ENCODE measurements around the gene MCEE.
"Not testable (repeated sequence)": the region's sequence is repeated elsewhere in the genome, so short reads cannot be mapped to it uniquely, and the experiment has no call there.

The MCEE gene

GRCh38 chr2:71130152-71130904 lies at the start of gene MCEE, which contains the start of gene MPHOSPH10:
TSS of gene MCEE (minus strand) at chr2:71130229. CDS start at chr2:71130219, 10 bp downstream.
TSS of gene MPHOSPH10 (plus strand) at chr2:71130634. CDS start at chr2:71130666, 32 bp downstream.
- DNase-seq: peak; percentile 49

- not testable (repeated sequence) for DNase-seq
Measured at GRCh38 chr2:71178836-71179235, 48.8 kb upstream of the MCEE start.

- DNase-seq: no peak
Measured at GRCh38 chr2:71174207-71174606, 44.2 kb upstream of the MCEE start.

GRCh38 chr2:71173096-71173495 lies 43.1 kb upstream of the MCEE start:
- no peak for DNase-seq

GRCh38 chr2:71166812-71167211 lies 36.8 kb upstream of the MCEE start:
- no peak for DNase-seq

- no peak for DNase-seq
Measured at GRCh38 chr2:71157124-71157793, 27.2 kb upstream of the MCEE start.

GRCh38 chr2:71156573-71156972 lies 26.5 kb upstream of the MCEE start:
- DNase-seq: no peak

GRCh38 chr2:71155846-71156245 lies 25.8 kb upstream of the MCEE start:
- DNase-seq: no peak

GRCh38 chr2:71154798-71155197 lies 24.8 kb upstream of the MCEE start:
- DNase-seq: no peak

- no peak for DNase-seq
Measured at GRCh38 chr2:71154279-71154678, 24.2 kb upstream of the MCEE start.

GRCh38 chr2:71153585-71154224 lies 23.7 kb upstream of the MCEE start:
- DNase-seq: no peak

- DNase-seq: no peak
Measured at GRCh38 chr2:71151620-71152019, 21.6 kb upstream of the MCEE start.

- no peak for DNase-seq
Measured at GRCh38 chr2:71150082-71150816, 20.2 kb upstream of the MCEE start.

- no peak for DNase-seq
Measured at GRCh38 chr2:71148506-71149063, 18.6 kb upstream of the MCEE start.

- no peak for DNase-seq
Measured at GRCh38 chr2:71143782-71144181, 13.8 kb upstream of the MCEE start.

GRCh38 chr2:71136174-71136573 lies 6.1 kb upstream of the MCEE start:
- no peak for DNase-seq

- no peak for DNase-seq
Measured at GRCh38 chr2:71133603-71134002, 3.6 kb upstream of the MCEE start.

- DNase-seq: not testable (repeated sequence)
Measured at GRCh38 chr2:71131387-71132166, 1.5 kb upstream of the MCEE start.

- no peak for DNase-seq
Measured at GRCh38 chr2:71130905-71131244, 846 bp upstream of the MCEE start.

- DNase-seq: no peak
Measured at GRCh38 chr2:71129902-71130151, 202 bp downstream of the MCEE start.

GRCh38 chr2:71129114-71129901 lies 721 bp downstream of the MCEE start:
- no peak for DNase-seq

GRCh38 chr2:71126957-71127356 lies 3.1 kb downstream of the MCEE start:
- DNase-seq: no peak
